Prostate gland (tissue), 2 donors: Measurements from ENCODE around the gene SHBG.

ENCODE experiments used
- POLR2A ChIP-seq: fragments of 450-650 bp; IDR thresholded peaks from one replicate; pipeline ENCODE4 v1.6.1; 2016; ENCODE audit warnings: antibody characterized with exemption, mild to moderate bottlenecking
- TF ChIP-seq, protein P1 (sequence below), 4 experiments: fragments of 200-600 bp in 2 of 4; fragments of 450-650 bp in 2 of 4; sonication (generic) in 2 of 4; IDR thresholded peaks; 1 replicate in 3 of 4; 2 replicates in 1 of 4; pipeline ENCODE4 v1.5.1; 2016 to 2019; ENCODE audit warnings: antibody characterized with exemption in 4 of 4, mild to moderate bottlenecking in 2 of 4, moderate library complexity in 2 of 4

DNA sequence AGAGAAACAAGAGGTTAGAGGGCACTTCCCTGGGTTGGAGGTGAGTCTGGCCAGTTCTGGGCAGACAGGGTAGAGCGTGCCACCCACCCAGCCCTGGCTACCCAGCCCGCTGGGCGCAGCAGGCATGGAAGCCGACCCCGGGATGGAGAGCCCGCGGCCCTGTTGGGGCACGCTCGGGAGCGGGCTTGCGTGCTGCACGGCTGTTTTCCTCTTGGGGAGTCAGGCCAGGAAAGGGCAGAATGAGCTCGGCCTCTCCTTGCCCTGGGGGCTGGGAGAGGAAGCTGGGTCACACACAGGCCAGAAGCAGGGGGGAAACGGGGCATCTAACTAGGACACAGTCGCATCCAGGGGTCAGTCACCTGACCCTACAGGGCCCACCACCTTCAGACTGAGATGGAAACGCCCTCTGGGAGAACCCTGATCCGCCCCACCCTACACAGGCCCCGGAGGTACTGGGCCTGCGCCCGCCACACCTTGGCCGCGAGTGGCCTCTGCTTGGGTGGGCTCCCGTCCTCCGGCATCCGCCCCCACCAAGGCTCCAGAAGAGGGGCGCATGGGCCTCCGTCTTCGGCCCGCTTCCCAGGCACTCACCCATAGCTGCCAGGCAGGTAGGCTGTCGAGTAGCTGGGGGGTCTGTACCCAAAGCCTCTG lies 41.3 kb upstream of the SHBG start:
- TF ChIP-seq, protein P1, sequence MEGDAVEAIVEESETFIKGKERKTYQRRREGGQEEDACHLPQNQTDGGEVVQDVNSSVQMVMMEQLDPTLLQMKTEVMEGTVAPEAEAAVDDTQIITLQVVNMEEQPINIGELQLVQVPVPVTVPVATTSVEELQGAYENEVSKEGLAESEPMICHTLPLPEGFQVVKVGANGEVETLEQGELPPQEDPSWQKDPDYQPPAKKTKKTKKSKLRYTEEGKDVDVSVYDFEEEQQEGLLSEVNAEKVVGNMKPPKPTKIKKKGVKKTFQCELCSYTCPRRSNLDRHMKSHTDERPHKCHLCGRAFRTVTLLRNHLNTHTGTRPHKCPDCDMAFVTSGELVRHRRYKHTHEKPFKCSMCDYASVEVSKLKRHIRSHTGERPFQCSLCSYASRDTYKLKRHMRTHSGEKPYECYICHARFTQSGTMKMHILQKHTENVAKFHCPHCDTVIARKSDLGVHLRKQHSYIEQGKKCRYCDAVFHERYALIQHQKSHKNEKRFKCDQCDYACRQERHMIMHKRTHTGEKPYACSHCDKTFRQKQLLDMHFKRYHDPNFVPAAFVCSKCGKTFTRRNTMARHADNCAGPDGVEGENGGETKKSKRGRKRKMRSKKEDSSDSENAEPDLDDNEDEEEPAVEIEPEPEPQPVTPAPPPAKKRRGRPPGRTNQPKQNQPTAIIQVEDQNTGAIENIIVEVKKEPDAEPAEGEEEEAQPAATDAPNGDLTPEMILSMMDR (IDR thresholded peaks at IDR 0.05), result no peak
- TF ChIP-seq POLR2A, result no peak
